ENCODE results near the gene FGD3. TPM values are rescaled to one million over a fixed set of nuclear protein-coding genes. Genes with fewer than 3 reads are reported as not detected.

The FGD3 gene
- total RNA-seq, 2 experiments from 2014 or later: 91.0 to 95.7 TPM

GRCh38 chr9:93079371-93079770 lies 132.0 kb downstream of the FGD3 start:
- TF ChIP-seq CTCF (IDR thresholded peaks at IDR 0.05): no peak
- intact Hi-C loops (cut with DNase I, micrococcal nuclease): no loop called here
- H3K27ac Mint-ChIP-seq: peak overlapping the region; percentile 62
- no peaks in the 10 kb centered on the region for H3K27me3 Mint-ChIP-seq
- Histone ChIP-seq H3K27ac (ENCODE audit: low read depth in 1 of 2, low read length in 2 of 2) (no peak overlapping the region), H3K4me1 (ENCODE audit: insufficient read depth, low read length) (peaks cover 63% of the 10 kb centered on the region), H3K9me3 (ENCODE audit: control insufficient read depth in 1 of 2, insufficient read depth in 1 of 2, low read length in 2 of 2) (peaks cover 0 to 3% of the 10 kb centered on the region in 2 experiments), H3K4me3 (ENCODE audit: low read length) (no peak overlapping the region), H3K27me3 (ENCODE audit: control insufficient read depth in 1 of 2, insufficient read depth in 2 of 2, low read length in 2 of 2) (no peaks in the 10 kb centered on the region), H3K36me3 (ENCODE audit: insufficient read depth, low read length) (peaks cover 81% of the 10 kb centered on the region)
- DNase-seq (peak in 1 of 14 experiments; percentile 29), ATAC-seq (ENCODE audit: poor library complexity) (no peak)
- H3K9me3 Mint-ChIP-seq: no peaks in the 10 kb centered on the region
- H3K36me3 Mint-ChIP-seq (ENCODE audit: low read depth): peaks cover 86% of the 10 kb centered on the region
- no peak overlapping the region for H3K4me3 Mint-ChIP-seq
- CTCF ChIA-PET: no interaction called here
- POLR2A ChIA-PET: interaction anchor here (1.0 kb wide), 1 partner anchor 15 kb away, joined by 3 read pairs; no protein-coding TSS in a partner anchor
- H3K4me1 Mint-ChIP-seq (ENCODE audit: low read depth): peaks cover 52% of the 10 kb centered on the region

- Histone ChIP-seq H3K27me3 (ENCODE audit: control insufficient read depth in 1 of 2, insufficient read depth in 2 of 2, low read length in 2 of 2) (no peaks in the 10 kb centered on the region), H3K27ac (ENCODE audit: low read depth in 1 of 2, low read length in 2 of 2) (no peak overlapping the region), H3K4me1 (ENCODE audit: insufficient read depth, low read length) (peaks cover 58% of the 10 kb centered on the region), H3K9me3 (ENCODE audit: control insufficient read depth in 1 of 2, insufficient read depth in 1 of 2, low read length in 2 of 2) (peaks cover 0 to 10% of the 10 kb centered on the region in 2 experiments), H3K36me3 (ENCODE audit: insufficient read depth, low read length) (peaks cover 89% of the 10 kb centered on the region), H3K4me3 (ENCODE audit: low read length) (no peak overlapping the region)
- ATAC-seq (ENCODE audit: poor library complexity) (no peak), DNase-seq (peak in 1 of 14 experiments; percentile 28)
- Mint-ChIP-seq H3K4me3 (no peak overlapping the region), H3K27ac (no peak overlapping the region), H3K4me1 (ENCODE audit: low read depth) (peaks cover 43% of the 10 kb centered on the region), H3K27me3 (no peaks in the 10 kb centered on the region), H3K9me3 (no peaks in the 10 kb centered on the region), H3K36me3 (ENCODE audit: low read depth) (peaks cover 85% of the 10 kb centered on the region)
- intact Hi-C loops (cut with DNase I, micrococcal nuclease): no loop called here
- no peak for TF ChIP-seq CTCF (IDR thresholded peaks at IDR 0.05)
- ChIA-PET CTCF (no interaction called here), POLR2A (interaction anchor here (1.9 to 3.2 kb wide), 2 partner anchors 8 to 16 kb away, joined by 5 to 10 read pairs; no protein-coding TSS in a partner anchor)
Measured at GRCh38 chr9:93080406-93080805, 133.1 kb downstream of the FGD3 start.

- Histone ChIP-seq H3K9me3 (ENCODE audit: control insufficient read depth in 1 of 2, insufficient read depth in 1 of 2, low read length in 2 of 2) (peaks cover 0 to 16% of the 10 kb centered on the region in 2 experiments), H3K4me1 (ENCODE audit: insufficient read depth, low read length) (peaks cover 52% of the 10 kb centered on the region), H3K36me3 (ENCODE audit: insufficient read depth, low read length) (peaks cover 89% of the 10 kb centered on the region), H3K4me3 (ENCODE audit: low read length) (no peak overlapping the region), H3K27me3 (ENCODE audit: control insufficient read depth in 1 of 2, insufficient read depth in 2 of 2, low read length in 2 of 2) (no peaks in the 10 kb centered on the region), H3K27ac (ENCODE audit: low read depth in 1 of 2, low read length in 2 of 2) (no peak overlapping the region)
- Mint-ChIP-seq H3K27me3 (no peaks in the 10 kb centered on the region), H3K9me3 (no peaks in the 10 kb centered on the region), H3K4me1 (ENCODE audit: low read depth) (peaks cover 40% of the 10 kb centered on the region), H3K36me3 (ENCODE audit: low read depth) (peaks cover 87% of the 10 kb centered on the region), H3K4me3 (no peak overlapping the region), H3K27ac (peak overlapping the region; percentile 71)
- intact Hi-C loops (cut with DNase I, micrococcal nuclease): no loop called here
- ATAC-seq (ENCODE audit: poor library complexity) (no peak), DNase-seq (peak in 1 of 14 experiments; percentile 22)
- ChIA-PET POLR2A (interaction anchor here (0.8 to 3.2 kb wide), 4 partner anchors 9 to 17 kb away, joined by 3 to 10 read pairs (median 4); no protein-coding TSS in a partner anchor), CTCF (no interaction called here)
- TF ChIP-seq CTCF (IDR thresholded peaks at IDR 0.05): no peak
Measured at GRCh38 chr9:93081081-93081529, 133.8 kb downstream of the FGD3 start.
